Right lobe of liver (tissue), 4 donors: ENCODE data around the gene EEF1AKMT3.

Experiments
- POLR2A ChIP-seq: fragments of 450-650 bp; IDR thresholded peaks from one replicate; pipeline ENCODE4 v1.6.1; 2017; ENCODE audit warnings: antibody characterized with exemption, mild to moderate bottlenecking
- TF ChIP-seq, protein P1 (sequence below), 4 donors: fragments of 200-600 bp in 3 of 4; fragments of 450-650 bp in 1 of 4; IDR thresholded peaks; one replicate each; pipeline versions ENCODE4 v1.5.1 to v1.8.0; 2016 to 2022; ENCODE audit warnings: antibody characterized with exemption in 4 of 4, mild to moderate bottlenecking in 2 of 4
- donor health status: DM: no; HTN: no; CAD: no.
- donor health status: DM: no; HTN: no; CAD: no.
- donor health status: DM: no; HTN: yes; CAD: no.

DNA sequence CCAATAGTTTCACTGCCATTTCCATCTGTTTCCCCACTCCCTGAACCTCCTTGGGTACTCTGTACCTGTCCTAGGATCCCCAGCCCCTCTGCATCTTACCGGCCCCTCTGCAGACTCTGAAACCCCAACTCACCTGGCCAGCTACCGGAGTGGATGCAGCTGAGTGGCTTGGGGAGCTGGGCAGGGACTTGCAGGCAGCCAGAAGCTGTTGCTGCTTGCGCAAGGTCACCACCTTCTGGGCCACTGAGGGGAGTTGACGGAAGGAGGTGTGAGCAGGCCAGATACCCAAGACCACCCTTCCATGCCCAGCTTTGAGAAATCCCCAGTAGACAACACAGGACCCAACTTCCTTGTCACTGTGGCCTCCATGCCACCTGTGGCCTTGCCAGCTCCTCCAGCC, 40.1 kb upstream of the EEF1AKMT3 start:
- TF ChIP-seq, protein P1, sequence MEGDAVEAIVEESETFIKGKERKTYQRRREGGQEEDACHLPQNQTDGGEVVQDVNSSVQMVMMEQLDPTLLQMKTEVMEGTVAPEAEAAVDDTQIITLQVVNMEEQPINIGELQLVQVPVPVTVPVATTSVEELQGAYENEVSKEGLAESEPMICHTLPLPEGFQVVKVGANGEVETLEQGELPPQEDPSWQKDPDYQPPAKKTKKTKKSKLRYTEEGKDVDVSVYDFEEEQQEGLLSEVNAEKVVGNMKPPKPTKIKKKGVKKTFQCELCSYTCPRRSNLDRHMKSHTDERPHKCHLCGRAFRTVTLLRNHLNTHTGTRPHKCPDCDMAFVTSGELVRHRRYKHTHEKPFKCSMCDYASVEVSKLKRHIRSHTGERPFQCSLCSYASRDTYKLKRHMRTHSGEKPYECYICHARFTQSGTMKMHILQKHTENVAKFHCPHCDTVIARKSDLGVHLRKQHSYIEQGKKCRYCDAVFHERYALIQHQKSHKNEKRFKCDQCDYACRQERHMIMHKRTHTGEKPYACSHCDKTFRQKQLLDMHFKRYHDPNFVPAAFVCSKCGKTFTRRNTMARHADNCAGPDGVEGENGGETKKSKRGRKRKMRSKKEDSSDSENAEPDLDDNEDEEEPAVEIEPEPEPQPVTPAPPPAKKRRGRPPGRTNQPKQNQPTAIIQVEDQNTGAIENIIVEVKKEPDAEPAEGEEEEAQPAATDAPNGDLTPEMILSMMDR (IDR thresholded peaks at IDR 0.05): no peak
- no peak for TF ChIP-seq POLR2A
